ENCODE measurements around the gene BCL11A.

DNA sequence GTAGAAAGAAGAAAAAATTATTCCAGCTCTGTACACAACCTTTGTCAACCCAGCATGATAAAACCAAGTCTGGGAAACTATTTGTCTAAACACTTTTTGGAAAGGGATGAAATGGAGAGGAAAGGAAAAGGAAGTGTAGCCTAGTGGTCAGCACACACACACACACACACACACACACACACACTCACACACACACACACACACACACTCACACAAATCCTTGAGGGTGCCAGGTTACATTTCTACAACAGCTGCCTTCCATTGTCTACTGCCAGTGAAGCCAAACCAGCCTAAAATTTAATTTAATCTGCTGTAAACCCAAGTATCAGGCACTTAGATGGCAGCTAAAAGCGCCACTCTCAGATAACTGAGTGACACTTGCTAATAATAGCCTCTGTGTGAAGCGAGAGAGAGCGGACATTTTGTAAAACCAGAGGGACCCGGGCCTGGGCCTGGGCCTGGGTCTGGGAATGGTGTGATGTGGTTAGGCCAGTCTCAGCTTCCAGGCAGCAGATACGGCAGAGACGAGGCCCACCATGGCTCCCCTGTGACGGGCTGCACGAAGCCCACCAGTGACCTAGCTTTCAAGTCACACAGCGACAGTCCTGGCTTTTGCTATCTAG is 32.4 kb downstream of the BCL11A start:
- TF ChIP-seq POLR2A (IDR thresholded peaks at IDR 0.05; ENCODE audit: low read length) (no peak), GATA1 (IDR thresholded peaks at IDR 0.05; ENCODE audit: low read depth, low read length) (no peak)

Measured in erythroblast (primary cell).